Measurements from ENCODE around the gene MEG3. TPM values are rescaled to one million over a fixed set of nuclear protein-coding genes. Genes with fewer than 3 reads are reported as not detected.

MEG3 gene
- total and polyA plus RNA-seq, 2 donors (not counting 3 experiments of a cell fraction or from before 2014, with no cell fraction given) = 378 to 508 TPM

- Histone ChIP-seq H3K36me3 (ENCODE audit: control insufficient read depth in 2 of 2, extremely low read depth in 1 of 2, insufficient read depth in 2 of 2, low read length in 2 of 2) (no peaks in the 10 kb centered on the region), H4K20me1 (replicated peaks; ENCODE audit: control insufficient read depth, extremely low read depth, insufficient read depth, low read length) (no peaks in the 10 kb centered on the region), H3K9me3 (replicated peaks; ENCODE audit: control insufficient read depth, insufficient read depth, low read length) (no peaks in the 10 kb centered on the region), H3K27ac (ENCODE audit: insufficient read depth, low read depth, low read length) (no peak overlapping the region), H3K4me2 (ENCODE audit: insufficient read depth, low read length) (no peak overlapping the region), H3K9me1 (replicated peaks; ENCODE audit: control insufficient read depth, extremely low read depth, insufficient read depth, low read length) (no peaks in the 10 kb centered on the region), H3K4me1 (ENCODE audit: control insufficient read depth, extremely low read depth, insufficient read depth, low read length) (no peaks in the 10 kb centered on the region), H2AFZ (ENCODE audit: low read depth, low read length) (no peak overlapping the region), H3K79me2 (ENCODE audit: control insufficient read depth, insufficient read depth, low read length) (no peaks in the 10 kb centered on the region), H3K27me3 (ENCODE audit: control insufficient read depth in 2 of 2, insufficient read depth in 2 of 2, low read length in 2 of 2) (no peaks in the 10 kb centered on the region), H3K4me3 (replicated peaks in 1 of 3; ENCODE audit: insufficient read depth in 1 of 3, low read depth in 1 of 3, low read length in 3 of 3) (no peak overlapping the region), H3K9ac (replicated peaks; ENCODE audit: extremely low read depth, insufficient read depth, low read length) (no peak overlapping the region)
- ChIA-PET POLR2A (no interaction called here), CTCF (interaction anchor here (1.7 kb wide), 1 partner anchor 67 kb away, joined by 3 read pairs; no protein-coding TSS in a partner anchor)
- dilution Hi-C loops (cut with MboI; ENCODE audit: extremely low pct_ligation_motif_present, low sequenced_read_pairs) = no loop called here
- TF ChIP-seq POLR2AphosphoS5 (IDR thresholded peaks at IDR 0.05; ENCODE audit: insufficient read depth, low read depth, low read length) = no peak
- TF ChIP-seq, protein P1, sequence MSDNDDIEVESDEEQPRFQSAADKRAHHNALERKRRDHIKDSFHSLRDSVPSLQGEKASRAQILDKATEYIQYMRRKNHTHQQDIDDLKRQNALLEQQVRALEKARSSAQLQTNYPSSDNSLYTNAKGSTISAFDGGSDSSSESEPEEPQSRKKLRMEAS (IDR thresholded peaks at IDR 0.05; ENCODE audit: insufficient read depth, insufficient read length) = no peak
- no peak for TF ChIP-seq CTCF (IDR thresholded peaks at IDR 0.05; ENCODE audit: extremely low read depth in 1 of 2, insufficient read depth in 1 of 2, low read depth in 1 of 2, low read length in 2 of 2)
- TF ChIP-seq JUN (IDR thresholded peaks at IDR 0.05; ENCODE audit: borderline replicate concordance, insufficient read depth, insufficient read length, low read depth) = no peak
- TF ChIP-seq EZH2 (IDR thresholded peaks at IDR 0.05; ENCODE audit: borderline replicate concordance, low read depth, low read length, severe bottlenecking) = no peak
- no peak for TF ChIP-seq FOS (IDR thresholded peaks at IDR 0.05; ENCODE audit: borderline replicate concordance, insufficient read depth, low read length)
- TF ChIP-seq GATA2 (IDR thresholded peaks at IDR 0.05; ENCODE audit: insufficient read depth, insufficient read length, low read depth, low read length) = no peak
- TF ChIP-seq MYC (IDR thresholded peaks at IDR 0.05; ENCODE audit: low read depth, low read length) = no peak
- TF ChIP-seq POLR2A (IDR thresholded peaks at IDR 0.05; ENCODE audit: low read depth, low read length) = no peak
- BruUV-seq (replicated peaks) = no TSS peak
- no peak for DNase-seq (ENCODE audit: low read depth, low spot score)
- intact Hi-C loops (cut with micrococcal nuclease) = no loop called here
- no peak for FAIRE-seq
Observed at GRCh38 chr14:100777366-100777817, 48.5 kb upstream of the MEG3 start.
